Astrocyte of the hippocampus (primary cell): ENCODE data around the gene ARIH1.

ENCODE experiments used
- DNase-seq: peaks from one replicate; pipeline ENCODE4 v3.0.0; 2011; ENCODE audit warnings: low read depth, low spot score

Gene ARIH1

GRCh38 chr15:72538931-72539330, 64.8 kb downstream of the ARIH1 start:
- DNase-seq, result no peak

GRCh38 chr15:72540606-72541237, 66.6 kb downstream of the ARIH1 start:
- no peak for DNase-seq

GRCh38 chr15:72541674-72542073, 67.5 kb downstream of the ARIH1 start:
- DNase-seq, result no peak

- no peak for DNase-seq
Measured at GRCh38 chr15:72545156-72545555, 71.0 kb downstream of the ARIH1 start.

- peak; percentile 86 for DNase-seq
Measured at GRCh38 chr15:72554471-72555425, 80.6 kb downstream of the ARIH1 start.

- no peak for DNase-seq
Measured at GRCh38 chr15:72559781-72560180, 85.7 kb downstream of the ARIH1 start.

GRCh38 chr15:72560458-72560857, 86.3 kb downstream of the ARIH1 start:
- DNase-seq, result no peak

GRCh38 chr15:72562386-72562785, 88.3 kb downstream of the ARIH1 start:
- no peak for DNase-seq

GRCh38 chr15:72562878-72563277, 88.7 kb downstream of the ARIH1 start:
- DNase-seq, result no peak

- DNase-seq, result no peak
Measured at GRCh38 chr15:72564091-72564490, 90.0 kb downstream of the ARIH1 start.

GRCh38 chr15:72566973-72567372, 92.8 kb downstream of the ARIH1 start:
- DNase-seq, result no peak

- no peak for DNase-seq
Measured at GRCh38 chr15:72570059-72570458, 95.9 kb downstream of the ARIH1 start.

GRCh38 chr15:72579814-72580213, 105.7 kb downstream of the ARIH1 start:
- no peak for DNase-seq

GRCh38 chr15:72584006-72584405, 109.9 kb downstream of the ARIH1 start:
- peak; percentile 58 for DNase-seq

GRCh38 chr15:72585025-72585424, 110.9 kb downstream of the ARIH1 start:
- DNase-seq, result no peak

- peak; percentile 19 for DNase-seq
Measured at GRCh38 chr15:72585476-72586058, 111.4 kb downstream of the ARIH1 start.

GRCh38 chr15:72588096-72588495, 114.0 kb downstream of the ARIH1 start:
- no peak for DNase-seq

GRCh38 chr15:72590427-72590826, 116.3 kb downstream of the ARIH1 start:
- DNase-seq, result no peak

GRCh38 chr15:72591361-72591760, 117.2 kb downstream of the ARIH1 start:
- peak; percentile 68 for DNase-seq

GRCh38 chr15:72592097-72592496, 118.0 kb downstream of the ARIH1 start:
- DNase-seq, result no peak

- DNase-seq, result no peak
Measured at GRCh38 chr15:72592676-72593075, 118.5 kb downstream of the ARIH1 start.

- no peak for DNase-seq
Measured at GRCh38 chr15:72593838-72594237, 119.7 kb downstream of the ARIH1 start.
